Occipital lobe (tissue), 2 donors: ENCODE data around the gene DHRS4L2. TPM values are rescaled to one million over a fixed set of nuclear protein-coding genes. Genes with fewer than 3 reads are reported as not detected.
"Not testable (repeated sequence)": the region's sequence is repeated elsewhere in the genome, so short reads cannot be mapped to it uniquely, and the experiment has no call there.

ENCODE experiments used
- DNase-seq: peaks from one replicate; lab custom pipeline; 2025; lab: John Stamatoyannopoulos, UW
- total RNA-seq: library from RNA; depleted of rRNA; stranded (reverse); fragments of >200 nt; gene quantifications from one replicate; pipeline ENCODE4 v1.2.3, GENCODE V29; 2014

Gene DHRS4L2
- total RNA-seq, 1 donor from 2014 or later, result 1.9 TPM

- DNase-seq, result not testable (repeated sequence)
Observed at GRCh38 chr14:24018978-24019377, 30.2 kb downstream of the DHRS4L2 start.

- not testable (repeated sequence) for DNase-seq
Observed at GRCh38 chr14:24019944-24020343, 31.2 kb downstream of the DHRS4L2 start.

GRCh38 chr14:24020520-24020919, 31.8 kb downstream of the DHRS4L2 start:
- DNase-seq, result not testable (repeated sequence)

GRCh38 chr14:24024939-24025418, 36.2 kb downstream of the DHRS4L2 start:
- not testable (repeated sequence) for DNase-seq

- not testable (repeated sequence) for DNase-seq
Observed at GRCh38 chr14:24029687-24030086, 41.0 kb downstream of the DHRS4L2 start.

- DNase-seq, result not testable (repeated sequence)
Observed at GRCh38 chr14:24031331-24031730, 42.6 kb downstream of the DHRS4L2 start.

DNA sequence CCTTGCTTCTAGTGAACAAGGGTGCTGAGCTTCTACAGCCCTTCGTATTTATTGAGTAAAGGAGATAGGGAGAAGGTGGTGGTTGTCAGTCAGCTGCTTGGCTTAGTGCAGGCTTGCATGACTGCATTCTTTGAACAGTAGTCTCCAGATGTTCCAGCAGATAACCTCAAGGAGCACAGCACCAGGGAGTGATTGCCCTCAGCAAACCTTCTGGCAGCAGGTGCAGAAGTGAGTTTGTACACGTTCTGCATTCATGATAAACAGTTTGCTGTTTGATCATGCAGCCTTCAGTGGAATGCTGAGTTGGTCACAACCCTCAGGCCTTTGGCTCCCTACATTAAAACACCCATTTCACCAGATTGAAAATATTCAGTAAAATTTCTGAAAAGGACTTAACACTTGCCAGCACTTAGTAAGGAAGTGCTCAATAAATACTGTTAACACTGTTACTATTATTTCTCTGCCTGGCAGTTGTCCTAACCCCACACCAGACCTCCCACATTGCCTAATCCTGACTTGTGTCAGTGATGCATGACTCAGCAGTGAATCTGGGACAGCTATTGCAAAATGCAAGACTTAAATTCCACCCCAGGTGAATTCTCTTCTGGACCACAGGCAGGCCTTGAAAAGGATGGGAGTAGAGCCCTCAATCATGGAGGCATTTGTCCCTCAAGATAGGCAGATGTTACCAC, 44.1 kb downstream of the DHRS4L2 start:
- DNase-seq, result peak; percentile 11

GRCh38 chr14:24035769-24036168, 47.0 kb downstream of the DHRS4L2 start:
- DNase-seq, result not testable (repeated sequence)

- DNase-seq, result peak; percentile 62
Observed at GRCh38 chr14:24036169-24036962, 47.6 kb downstream of the DHRS4L2 start.

DNA sequence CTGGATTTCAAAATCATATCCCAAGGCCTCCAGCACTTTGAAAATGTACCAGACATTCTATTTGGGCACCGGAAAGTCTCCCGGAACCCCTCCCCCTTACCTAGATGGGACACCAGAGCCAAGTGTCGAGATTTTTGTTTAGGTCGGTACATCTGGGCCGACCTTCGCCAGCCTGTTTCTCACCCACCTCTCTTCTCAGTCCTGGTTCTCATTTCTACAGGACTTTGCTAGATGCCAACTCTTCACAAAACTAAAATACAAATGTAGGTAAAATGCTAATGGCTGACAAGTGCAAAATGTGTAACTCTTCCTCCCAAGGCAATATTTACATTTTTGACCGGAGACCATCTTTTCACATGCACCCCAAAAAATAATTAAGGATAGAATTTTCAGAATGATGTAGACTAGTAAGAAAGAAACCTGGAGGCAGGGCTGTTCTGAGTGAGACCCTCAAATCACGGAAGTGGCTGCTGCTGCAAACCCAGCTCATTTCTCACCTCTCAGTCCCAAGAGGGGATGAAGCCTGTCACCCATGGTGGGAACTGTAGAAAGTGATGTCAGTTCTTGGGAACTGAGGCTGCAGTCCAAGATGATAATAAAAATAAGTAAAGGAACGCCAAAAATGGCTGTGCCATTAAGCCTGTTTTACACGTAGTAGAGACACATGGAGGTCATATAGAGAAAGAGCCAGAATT, 48.4 kb downstream of the DHRS4L2 start:
- DNase-seq, result not testable (repeated sequence)

- DNase-seq, result no peak
Observed at GRCh38 chr14:24037658-24038037, 48.9 kb downstream of the DHRS4L2 start.

- no peak for DNase-seq
Observed at GRCh38 chr14:24038686-24039085, 50.0 kb downstream of the DHRS4L2 start.

DNA sequence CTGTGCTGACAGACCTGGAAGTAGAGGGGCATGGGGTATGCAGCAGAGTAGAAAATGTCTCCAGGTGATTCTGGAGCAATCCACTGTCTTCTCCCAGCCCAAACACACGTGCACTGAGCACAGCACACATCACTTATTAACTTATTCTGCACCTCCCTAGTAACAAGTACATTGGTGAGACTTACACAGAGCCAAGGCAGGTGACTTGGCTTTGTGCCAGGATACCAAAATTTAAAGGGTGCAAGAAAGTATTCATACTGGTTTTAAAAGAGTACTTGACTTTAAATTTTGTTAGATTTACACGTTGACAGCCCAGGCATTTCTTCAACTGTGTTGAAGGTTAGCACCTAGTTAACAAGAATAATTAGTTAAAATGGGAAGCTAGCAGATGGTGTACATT, 52.0 kb downstream of the DHRS4L2 start:
- DNase-seq, result no peak

DNA sequence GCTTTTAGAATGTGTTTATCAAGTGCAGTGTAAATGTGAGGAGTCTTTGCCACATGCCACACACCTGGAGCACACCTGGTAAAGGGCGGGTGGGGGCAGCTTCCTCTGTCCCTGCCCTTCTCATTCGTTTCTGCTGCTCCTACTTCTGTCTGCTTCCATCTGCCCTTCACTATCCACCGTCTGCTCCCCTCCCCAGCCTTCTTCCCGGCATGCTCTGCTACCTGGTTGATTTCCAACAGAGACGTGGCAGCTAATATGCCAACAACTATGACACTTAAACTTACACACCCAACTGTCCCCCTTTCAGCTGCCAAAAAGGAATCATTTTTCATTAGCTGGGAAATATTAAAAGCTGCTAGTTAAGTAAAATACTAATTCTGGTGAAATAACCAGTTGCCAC, 54.0 kb downstream of the DHRS4L2 start:
- DNase-seq, result no peak

DNA sequence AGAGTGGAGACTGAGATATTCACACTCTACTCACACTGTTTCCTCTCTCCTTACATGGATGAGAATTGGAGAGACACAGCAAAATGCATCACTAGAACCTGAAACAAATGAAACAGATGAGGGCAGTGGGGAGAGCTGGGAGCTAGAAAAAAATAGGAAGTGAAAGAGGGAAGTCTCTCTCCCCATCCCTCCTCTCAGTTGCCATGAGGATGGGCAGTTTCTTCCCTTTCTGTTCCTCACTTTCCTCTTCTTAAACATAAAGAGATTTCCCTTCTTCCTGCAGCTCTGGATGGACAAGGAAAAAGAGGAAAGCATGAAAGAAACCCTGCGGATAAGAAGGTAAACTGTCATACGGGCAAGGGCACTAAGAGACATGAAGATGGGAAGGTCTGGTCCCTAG, 60.3 kb downstream of the DHRS4L2 start:
- not testable (repeated sequence) for DNase-seq

GRCh38 chr14:24050753-24051152, 62.0 kb downstream of the DHRS4L2 start:
- not testable (repeated sequence) for DNase-seq

DNA sequence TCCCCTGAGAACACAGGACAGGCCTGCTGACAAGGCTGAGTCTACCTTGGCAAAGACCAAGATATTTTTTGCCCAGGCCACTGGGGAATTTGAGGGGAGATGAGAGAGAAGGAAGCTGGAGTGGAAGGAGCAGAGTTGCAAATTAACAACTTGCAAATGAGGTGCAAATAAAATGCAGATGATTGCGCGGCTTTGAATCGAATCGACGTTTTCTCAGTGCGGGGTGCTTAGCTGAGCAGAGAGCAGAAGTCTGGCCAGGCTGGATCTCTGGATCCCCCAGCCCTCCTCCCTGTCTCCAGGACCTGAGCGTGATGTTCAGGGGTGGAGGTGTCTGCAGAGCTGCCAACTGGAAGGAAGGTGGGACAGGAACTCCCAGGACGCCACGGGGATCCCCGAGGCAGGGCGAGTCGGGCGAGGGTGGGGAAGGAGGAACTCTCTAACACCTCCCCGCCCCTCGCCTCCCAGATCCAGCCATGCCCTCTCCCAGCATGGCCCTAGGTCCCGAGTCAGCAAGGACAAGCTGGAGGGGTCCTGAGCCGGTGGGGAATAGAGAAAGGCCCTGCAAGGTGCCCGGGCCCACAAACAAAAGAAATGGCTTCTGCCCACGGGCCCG, 62.6 kb downstream of the DHRS4L2 start:
- DNase-seq, result peak; percentile 10

DNA sequence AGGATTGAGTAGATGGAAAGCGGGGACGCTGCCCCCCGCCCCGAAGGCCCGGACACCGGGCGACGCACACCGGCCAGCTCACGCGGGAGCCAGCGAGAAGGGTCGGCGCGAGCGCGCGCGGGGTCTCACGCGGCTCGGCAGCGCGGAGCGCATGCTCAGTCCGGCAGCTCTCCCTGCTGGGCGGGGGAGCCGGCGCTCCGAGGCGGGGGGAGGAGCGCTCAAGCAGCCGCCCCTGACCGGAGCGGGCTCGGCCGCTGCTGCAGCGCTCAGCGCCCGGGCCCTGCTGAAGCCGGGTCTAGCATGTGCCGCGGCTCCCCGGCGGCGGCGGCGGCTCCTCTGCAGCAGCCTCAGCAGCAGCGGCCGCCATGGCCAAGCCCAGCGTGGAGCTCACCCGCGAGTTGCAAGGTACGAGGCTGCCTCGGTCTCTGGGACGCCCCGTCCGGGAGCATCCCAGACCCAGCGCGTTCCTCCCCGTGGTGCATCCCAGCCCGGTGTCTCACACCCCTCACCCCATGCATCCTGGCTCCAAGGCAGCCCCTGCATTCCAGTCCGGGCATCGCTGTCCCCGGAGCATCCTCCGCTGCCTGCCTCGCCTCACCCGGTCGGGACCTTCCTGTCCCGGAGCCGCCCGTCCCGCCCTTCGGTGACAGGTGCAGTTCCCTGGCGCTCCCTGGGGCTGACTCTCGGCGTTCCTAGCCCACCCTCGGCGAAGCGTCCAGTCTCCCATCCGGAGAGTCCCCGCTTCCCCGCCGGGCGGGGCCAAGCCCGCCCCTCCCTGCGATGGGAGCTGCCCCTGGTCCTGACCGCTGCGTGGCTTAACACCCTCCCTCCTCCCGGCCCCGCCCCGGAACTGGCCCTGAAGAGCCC, 63.3 kb downstream of the DHRS4L2 start, which contains the start of gene CARMIL3:
Gene CARMIL3 (plus strand): TSS at position 221 of the 867 bp plus-strand sequence. CDS start 145 bp downstream, at position 366.
- DNase-seq, result peak; percentile 25

DNA sequence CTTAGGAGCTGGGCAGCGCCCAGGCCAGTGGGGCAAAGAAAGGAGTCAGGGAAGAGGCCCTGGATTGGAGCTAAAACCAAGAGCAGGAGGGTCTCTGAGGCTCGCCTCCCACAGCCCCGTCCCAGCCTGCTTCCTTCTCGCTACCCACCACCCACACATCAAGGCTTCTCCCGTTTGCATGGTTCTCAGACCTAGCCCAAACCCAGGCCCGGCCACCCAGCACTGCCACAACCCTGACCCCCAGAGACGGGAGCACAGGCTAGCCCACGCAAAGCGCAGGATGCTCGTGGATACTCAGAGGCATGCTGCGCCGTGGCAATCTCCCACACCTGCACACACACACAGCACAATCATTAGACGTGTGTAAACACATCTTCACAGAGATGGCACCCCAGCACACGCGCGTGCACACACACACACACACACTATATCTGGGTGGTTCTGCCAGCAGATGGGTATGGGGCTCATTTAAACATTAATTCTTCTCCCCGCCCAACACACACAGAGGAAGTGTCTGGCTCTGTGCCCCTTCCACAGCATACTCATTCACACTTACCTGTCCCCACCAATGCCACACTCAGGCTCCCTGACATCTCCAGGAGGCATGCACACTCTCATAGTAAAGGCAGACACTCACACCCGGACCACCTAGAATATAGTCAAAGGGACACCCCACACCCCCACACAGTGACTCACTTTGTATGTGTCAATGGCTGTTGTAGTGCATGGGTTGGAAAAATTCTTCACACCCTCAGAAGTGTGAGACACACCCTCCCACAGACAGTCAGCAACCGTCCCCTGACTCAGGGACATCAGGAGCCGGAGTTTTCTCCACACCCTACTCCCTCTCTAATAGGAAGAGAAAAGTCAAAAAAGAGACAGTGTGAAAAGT, 64.2 kb downstream of the DHRS4L2 start:
- DNase-seq, result peak; percentile 31
